Spleen (tissue), 7 donors: Measurements from ENCODE around the gene PHETA1.

Source experiments
- CTCF ChIP-seq, 11 experiments: fragments of 200-600 bp in 7 of 11; fragments of 450-650 bp in 4 of 11; sonication (generic) in 4 of 11; IDR thresholded peaks in 8 of 11; conservative IDR thresholded peaks in 3 of 11; 1 replicate in 7 of 11; 2 replicates in 4 of 11; pipeline versions ENCODE4 v1.4.0 to v1.8.0; 2016 to 2021; ENCODE audit warnings: antibody characterized with exemption in 11 of 11, inconsistent platforms in 4 of 11, mild to moderate bottlenecking in 1 of 11
- POLR2A ChIP-seq, 3 donors: fragments of 450-650 bp; IDR thresholded peaks; one replicate each; pipeline ENCODE4 v1.5.1; 2017; ENCODE audit warnings: antibody characterized with exemption in 3 of 3, mild to moderate bottlenecking in 1 of 3
- POLR2AphosphoS5 ChIP-seq, 3 donors: sonication (generic); formaldehyde crosslinking; IDR thresholded peaks; one replicate each; pipeline ENCODE4 v1.5.1; 2017; ENCODE audit warnings: antibody characterized with exemption in 3 of 3
- donor health status: DM: no; HTN: no; CAD: no; lungs with moderate emphysema.
- donor health status: DM: no; HTN: no; CAD: no.
- donor health status: DM: no; HTN: no; CAD: no.

DNA sequence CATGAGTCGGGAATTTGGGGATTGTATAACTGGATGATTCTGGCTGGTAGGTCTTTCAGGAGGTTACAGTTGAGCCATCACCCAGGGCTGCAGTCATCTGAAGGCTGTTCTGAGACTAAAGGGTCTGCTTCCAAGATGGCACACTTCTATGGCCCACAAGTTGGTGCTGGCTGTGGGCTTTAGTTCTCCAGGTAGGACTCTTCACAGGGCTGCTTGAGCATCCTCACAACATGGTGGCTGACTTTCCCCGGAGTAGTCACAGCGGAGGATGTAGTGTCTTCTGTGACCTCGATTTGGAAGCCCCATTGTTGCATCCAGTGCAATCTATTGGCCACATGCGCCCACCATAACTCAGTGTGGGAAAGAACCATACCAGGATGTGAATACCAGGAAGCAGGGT is 14.4 kb downstream of the PHETA1 start:
- no peak for TF ChIP-seq POLR2A (IDR thresholded peaks at IDR 0.05)
- TF ChIP-seq CTCF (IDR thresholded peaks at IDR 0.05 in 8 of 11, conservative IDR thresholded peaks at IDR 0.05 in 3 of 11): no peak
- TF ChIP-seq POLR2AphosphoS5 (IDR thresholded peaks at IDR 0.05): no peak
